H1 (cell line): Measurements from ENCODE around the gene DLX5. TPM values are rescaled to one million over a fixed set of nuclear protein-coding genes. Genes with fewer than 3 reads are reported as not detected.

ENCODE experiments used
- CTCF ChIA-PET: fragments of 300-600 bp; sonication (Branson Sonifier 250); formaldehyde crosslinking; loops from one replicate; lab custom pipeline; 2021; ENCODE audit not compliant: partially characterized antibody; lab: Charles Lee
- POLR2A ChIA-PET: fragments of 300-600 bp; sonication (Branson Sonifier 250); formaldehyde crosslinking; loops from one replicate; lab custom pipeline; 2021; ENCODE audit warnings: inconsistent platforms; ENCODE audit not compliant: partially characterized antibody; lab: Charles Lee
- DNase-seq, 2 experiments: peaks; one replicate each; pipeline versions ENCODE4 v3.0.0 to v3.0.0-alpha.2; 2010 to 2022; ENCODE audit warnings: low spot score in 2 of 2, low read depth in 1 of 2, mixed read lengths in 1 of 2
- FAIRE-seq: peaks from 2 replicates; lab custom pipeline; 2011; peaks lifted over from hg19 to GRCh38; lab: Jason Lieb, UNC
- H2AFZ ChIP-seq: 2 replicates; pipeline ENCODE4 v1.8.1; 2012; ENCODE audit warnings: low read length, inconsistent platforms
- H2AK5ac ChIP-seq: 2 replicates; pipeline ENCODE4 v1.6.1; 2013; ENCODE audit warnings: low read depth, low read length
- H2BK120ac ChIP-seq: replicated peaks from 2 replicates; pipeline ENCODE3; 2013; ENCODE audit warnings: low read depth, low read length, inconsistent platforms
- H2BK12ac ChIP-seq: 2 replicates; pipeline ENCODE4 v1.6.1; 2013; ENCODE audit warnings: low read depth, low read length
- H2BK15ac ChIP-seq: 2 replicates; pipeline ENCODE4 v1.6.1; 2013; ENCODE audit warnings: low read length
- H2BK20ac ChIP-seq: 2 replicates; pipeline ENCODE4 v1.6.1; 2013; ENCODE audit warnings: low read length
- H2BK5ac ChIP-seq: 2 replicates; pipeline ENCODE4 v1.6.1; 2013; ENCODE audit warnings: low read depth, low read length
- H3K14ac ChIP-seq: 2 replicates; pipeline ENCODE4 v1.6.1; 2013; ENCODE audit warnings: inconsistent platforms; ENCODE audit not compliant: insufficient read length
- H3K18ac ChIP-seq: 2 replicates; pipeline ENCODE4 v1.6.1; 2013; ENCODE audit warnings: low read length; ENCODE audit errors: extremely low read depth
- H3K23ac ChIP-seq: 2 replicates; pipeline ENCODE4 v1.6.1; 2013; ENCODE audit warnings: inconsistent platforms; ENCODE audit not compliant: insufficient read length
- H3K23me2 ChIP-seq: 2 replicates; pipeline ENCODE4 v1.6.1; 2013; ENCODE audit warnings: low read depth, low read length
- H3K27ac ChIP-seq: 2 replicates; pipeline ENCODE4 v1.6.1; 2011; ENCODE audit warnings: low read depth, low read length, inconsistent platforms
- H3K27me3 ChIP-seq, 4 experiments: replicated peaks in 1 of 4; 1 replicate in 1 of 4; 2 replicates in 3 of 4; pipeline versions ENCODE4 v1.6.1 to v1.8.1; 2011 to 2013; ENCODE audit warnings: low read length in 3 of 4, mild to moderate bottlenecking in 3 of 4, inconsistent platforms in 2 of 4, mixed read lengths in 2 of 4, moderate library complexity in 1 of 4; ENCODE audit not compliant: control insufficient read depth in 3 of 4, insufficient read depth in 3 of 4; ENCODE audit errors: extremely low read depth in 1 of 4
- H3K36me3 ChIP-seq, 4 experiments: 2 replicates each; pipeline versions ENCODE4 v1.6.1 to v1.8.1; 2011 to 2013; ENCODE audit warnings: mild to moderate bottlenecking in 4 of 4, low read length in 3 of 4, moderate library complexity in 2 of 4, control low read depth in 1 of 4, inconsistent platforms in 1 of 4; ENCODE audit not compliant: insufficient read depth in 4 of 4, control insufficient read depth in 2 of 4
- H3K4ac ChIP-seq: replicated peaks from 2 replicates; pipeline ENCODE3; 2013; ENCODE audit warnings: low read length, low read depth, mixed read lengths, inconsistent platforms; ENCODE audit not compliant: insufficient read length
- H3K4me1 ChIP-seq, 4 experiments: replicated peaks in 1 of 4; 1 replicate in 1 of 4; 2 replicates in 3 of 4; pipeline versions ENCODE4 v1.6.1 to v1.8.1; 2011 to 2013; ENCODE audit warnings: low read length in 3 of 4, inconsistent platforms in 2 of 4, mixed read lengths in 1 of 4; ENCODE audit not compliant: insufficient read depth in 4 of 4, control insufficient read depth in 3 of 4
- H3K4me2 ChIP-seq, 2 experiments: 2 replicates each; pipeline versions ENCODE4 v1.6.1 to v1.8.1; 2011 to 2013; ENCODE audit warnings: low read depth in 2 of 2, low read length in 2 of 2, control low read depth in 1 of 2, inconsistent platforms in 1 of 2, mild to moderate bottlenecking in 1 of 2; ENCODE audit not compliant: insufficient read depth in 1 of 2
- H3K4me3 ChIP-seq, 4 experiments: fragments of 200-600, 300-600 bp in 1 of 4; sonication (generic), shearing (Covaris generic), sonication (Bioruptor Twin) in 1 of 4; 2 replicates each; pipeline versions ENCODE4 v1.5.1 to v1.8.1; 2011 to 2016; ENCODE audit warnings: low read length in 4 of 4, low read depth in 3 of 4, control low read depth in 2 of 4, inconsistent platforms in 2 of 4, mild to moderate bottlenecking in 2 of 4, mixed read lengths in 1 of 4, moderate library complexity in 1 of 4; ENCODE audit not compliant: insufficient read depth in 2 of 4; ENCODE audit errors: extremely low read depth in 1 of 4
- H3K56ac ChIP-seq: replicated peaks from 2 replicates; pipeline ENCODE3; 2013; ENCODE audit warnings: low read depth, mild to moderate bottlenecking, mixed read lengths, low read length, inconsistent platforms; ENCODE audit not compliant: insufficient read length
- H3K79me1 ChIP-seq: 2 replicates; pipeline ENCODE4 v1.6.1; 2013; ENCODE audit warnings: low read depth, low read length, control low read depth
- H3K79me2 ChIP-seq, 2 experiments: 2 replicates each; pipeline versions ENCODE4 v1.6.1 to v1.8.1; 2012 to 2013; ENCODE audit warnings: low read length in 2 of 2, mild to moderate bottlenecking in 2 of 2, inconsistent platforms in 1 of 2; ENCODE audit not compliant: insufficient read depth in 2 of 2, control insufficient read depth in 1 of 2
- H3K9ac ChIP-seq, 4 experiments: replicated peaks in 1 of 4; 1 replicate in 1 of 4; 2 replicates in 3 of 4; pipeline versions ENCODE4 v1.6.1 to v1.8.1; 2011 to 2013; ENCODE audit warnings: low read depth in 3 of 4, low read length in 3 of 4, control low read depth in 2 of 4, mild to moderate bottlenecking in 2 of 4, moderate library complexity in 2 of 4, inconsistent platforms in 1 of 4; ENCODE audit errors: extremely low read depth in 1 of 4
- H3K9me3 ChIP-seq, 2 experiments: 2 replicates each; pipeline versions ENCODE4 v1.6.1 to v1.8.1; 2012 to 2013; ENCODE audit warnings: mild to moderate bottlenecking in 2 of 2, moderate library complexity in 2 of 2, control low read depth in 1 of 2, inconsistent platforms in 1 of 2, low read depth in 1 of 2, low read length in 1 of 2, mixed read lengths in 1 of 2; ENCODE audit not compliant: insufficient read depth in 2 of 2
- H4K20me1 ChIP-seq, 2 experiments: replicated peaks in 1 of 2; 2 replicates each; pipeline versions ENCODE3 to v1.8.1; 2011 to 2013; ENCODE audit warnings: inconsistent platforms in 2 of 2, low read length in 2 of 2, mild to moderate bottlenecking in 1 of 2; ENCODE audit not compliant: insufficient read depth in 2 of 2, control insufficient read depth in 1 of 2
- H4K5ac ChIP-seq: 2 replicates; pipeline ENCODE4 v1.6.1; 2013; ENCODE audit warnings: low read length, low read depth, mixed read lengths, inconsistent platforms; ENCODE audit not compliant: insufficient read length
- H4K8ac ChIP-seq: 2 replicates; pipeline ENCODE4 v1.8.0; 2013; ENCODE audit warnings: mild to moderate bottlenecking, moderate library complexity, low read length, inconsistent platforms; ENCODE audit not compliant: insufficient read depth; ENCODE audit errors: extremely low read depth
- H4K91ac ChIP-seq: replicated peaks from 2 replicates; pipeline ENCODE3; 2013; ENCODE audit warnings: low read length, mixed read lengths, inconsistent platforms; ENCODE audit not compliant: insufficient read length
- CBX8 ChIP-seq: fragments of 300-800, 300-1000 bp; sonication (generic); IDR thresholded peaks from 2 replicates; pipeline ENCODE4 v1.7.1; 2016; ENCODE audit warnings: low read depth, low read length, borderline replicate concordance
- CHD1 ChIP-seq: IDR thresholded peaks from 2 replicates; pipeline ENCODE4 v1.6.1; 2012; ENCODE audit warnings: low read depth, low read length, improper control_type of control experiment
- CREB1 ChIP-seq: IDR thresholded peaks from 2 replicates; pipeline ENCODE4 v1.6.1; 2012; ENCODE audit warnings: inconsistent platforms
- MAFK ChIP-seq: IDR thresholded peaks from 2 replicates; pipeline ENCODE4 v1.6.1; 2012; ENCODE audit warnings: low read depth, mild to moderate bottlenecking, improper control_type of control experiment, low read length
- MAX ChIP-seq: IDR thresholded peaks from 2 replicates; pipeline ENCODE4 v1.6.1; 2012; ENCODE audit warnings: inconsistent platforms
- NRF1 ChIP-seq: IDR thresholded peaks from 2 replicates; pipeline ENCODE4 v1.6.1; 2011; ENCODE audit warnings: mild to moderate bottlenecking, low read depth, low read length, improper control_type of control experiment
- POLR2AphosphoS5 ChIP-seq: IDR thresholded peaks from 2 replicates; pipeline ENCODE4 v1.6.1; 2011; ENCODE audit warnings: low read depth, low read length
- WGBS, 2 experiments: shearing (Covaris generic) in 1 of 2; methylation state at CpG; one replicate each; pipeline versions ENCODE4 v1.1.6 to v1.1.7; 2013 to 2015; ENCODE audit warnings: low lambda C conversion rate in 2 of 2, mixed read lengths in 2 of 2, inconsistent platforms in 1 of 2, low coverage in 1 of 2, missing lambda C conversion rate in 1 of 2; ENCODE audit not compliant: insufficient replicate concordance in 2 of 2, insufficient coverage in 1 of 2, insufficient read length in 1 of 2; ENCODE audit errors: extremely low coverage in 1 of 2, missing lambda C conversion rate in 1 of 2; 5-methylcytosine and 5-hydroxymethylcytosine counted together
- polyA plus RNA-seq, 7 experiments: library from polyadenylated mRNA; depleted of rRNA in 3 of 7; stranded (reverse) in 5 of 7; unstranded in 2 of 7; fragments of >200 nt in 5 of 7; fragments of 200-250 nt in 2 of 7; gene quantifications; 1 replicate in 5 of 7; 2 replicates in 1 of 7; 4 replicates in 1 of 7; pipeline versions ENCODE4 v1.2.1 to v1.2.3, GENCODE V29; 2011 to 2013; ENCODE audit warnings: missing spikeins in 2 of 7, mixed read lengths in 2 of 7
- total RNA-seq: library from RNA; stranded (reverse); fragmentation: NEBNext Ultra II Directional; extraction: Animal tissue kit (Norgen Biotek cat#: 25700); gene quantifications from 2 replicates; pipeline ENCODE4 v1.2.1, GENCODE V29; 2021

The DLX5 gene
- total and polyA plus RNA-seq, 2 of the 8 experiments (the other 6 are each of a cell fraction or from before 2014, with no cell fraction given), result not detected

DNA sequence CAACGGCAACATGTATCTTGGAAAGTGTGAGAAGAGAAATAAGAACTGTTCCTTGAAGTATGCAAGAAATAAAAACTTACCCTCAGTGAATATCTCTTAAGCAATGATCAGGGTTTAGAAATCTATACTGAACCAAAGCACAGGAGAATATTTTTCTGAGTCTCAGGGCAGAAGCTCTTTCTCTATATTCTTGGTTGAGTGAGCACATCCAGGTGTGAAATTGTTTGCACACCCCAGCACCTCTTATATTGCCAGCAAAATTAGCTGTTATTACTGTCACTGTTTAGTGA lies 10.8 kb downstream of the DLX5 start:
- peaks cover 0 to 16% (median 10%) of the 10 kb centered on the region in 4 experiments; a peak in 5 of 7 replicates for H3K4me1 ChIP-seq
- H4K91ac ChIP-seq, result no peak overlapping the region
- no peak overlapping the region for H3K23ac ChIP-seq
- 67% methylated on average over 1 of the region's 1 CpG; no CpG with 5 or more reads in 1 of the 2 experiments for WGBS, 2 experiments
- no peak overlapping the region for H3K18ac ChIP-seq
- no peak overlapping the region for H3K4ac ChIP-seq
- H3K23me2 ChIP-seq, result peaks cover 4% of the 10 kb centered on the region; the same call in 1 of the 2 replicates
- H3K36me3 ChIP-seq, result no peaks in the 10 kb centered on the region
- H2BK20ac ChIP-seq, result no peak overlapping the region
- H2BK15ac ChIP-seq, result no peak overlapping the region
- no peak overlapping the region for H3K4me2 ChIP-seq
- H3K27ac ChIP-seq, result no peak overlapping the region
- H3K4me3 ChIP-seq, result no peak overlapping the region
- H3K79me1 ChIP-seq, result no peaks in the 10 kb centered on the region
- FAIRE-seq, result no peak
- H3K56ac ChIP-seq, result no peak overlapping the region
- H2BK5ac ChIP-seq, result no peak overlapping the region
- no peak overlapping the region for H4K8ac ChIP-seq
- no peak overlapping the region for H2AFZ ChIP-seq
- no peak overlapping the region for H4K5ac ChIP-seq
- H3K79me2 ChIP-seq, result no peaks in the 10 kb centered on the region
- H2BK120ac ChIP-seq, result no peak overlapping the region
- H3K27me3 ChIP-seq, result peaks cover 96 to 100% (median 99%) of the 10 kb centered on the region in 4 experiments
- no peak overlapping the region for H3K14ac ChIP-seq
- DNase-seq, result no peak
- TF ChIP-seq POLR2AphosphoS5, result no peak
- no peak for TF ChIP-seq CHD1
- TF ChIP-seq MAFK, result no peak
- TF ChIP-seq CBX8, result peak; percentile 82
- no peak for TF ChIP-seq NRF1
- TF ChIP-seq CREB1, result no peak
- TF ChIP-seq MAX, result no peak
- no peaks in the 10 kb centered on the region for H3K9me3 ChIP-seq
- H2BK12ac ChIP-seq, result no peak overlapping the region
- no peak overlapping the region for H3K9ac ChIP-seq
- H4K20me1 ChIP-seq, result peaks cover 33 to 35% of the 10 kb centered on the region in 2 experiments
- ChIA-PET POLR2A (interaction anchor here (0.6 to 1.7 kb wide), 3 partner anchors 10 to 230 kb away, joined by 3 to 6 read pairs (median 5); partner anchors contain the start of gene DLX5), CTCF (interaction anchor here (0.5 to 10.2 kb wide), 5 partner anchors 8 to 139 kb away, joined by 3 to 150 read pairs (median 4); partner anchors contain the start of genes DLX5 and DLX6)
- no peak overlapping the region for H2AK5ac ChIP-seq
